SU-DHL-6 (cell line): ENCODE data around the gene HINT2.

Experiments
- EZH2phosphoT487 ChIP-seq: fragments of 200-600 bp; sonication (generic), shearing (Covaris generic); conservative IDR thresholded peaks from 2 replicates; pipeline ENCODE4 v1.6.1; 2018; ENCODE audit warnings: mild to moderate bottlenecking, antibody characterized with exemption, low read length, moderate library complexity, mixed read lengths
- TF ChIP-seq, protein P1 (sequence below): fragments of 200-600 bp; sonication (generic); IDR thresholded peaks from one replicate; pipeline ENCODE4 v1.5.1; 2017; ENCODE audit warnings: antibody characterized with exemption, mild to moderate bottlenecking, low read length, moderate library complexity; ENCODE audit not compliant: insufficient read depth, poor library complexity, severe bottlenecking

GRCh38 chr9:35763803-35764202 lies 51.0 kb downstream of the HINT2 start:
- TF ChIP-seq, protein P1, sequence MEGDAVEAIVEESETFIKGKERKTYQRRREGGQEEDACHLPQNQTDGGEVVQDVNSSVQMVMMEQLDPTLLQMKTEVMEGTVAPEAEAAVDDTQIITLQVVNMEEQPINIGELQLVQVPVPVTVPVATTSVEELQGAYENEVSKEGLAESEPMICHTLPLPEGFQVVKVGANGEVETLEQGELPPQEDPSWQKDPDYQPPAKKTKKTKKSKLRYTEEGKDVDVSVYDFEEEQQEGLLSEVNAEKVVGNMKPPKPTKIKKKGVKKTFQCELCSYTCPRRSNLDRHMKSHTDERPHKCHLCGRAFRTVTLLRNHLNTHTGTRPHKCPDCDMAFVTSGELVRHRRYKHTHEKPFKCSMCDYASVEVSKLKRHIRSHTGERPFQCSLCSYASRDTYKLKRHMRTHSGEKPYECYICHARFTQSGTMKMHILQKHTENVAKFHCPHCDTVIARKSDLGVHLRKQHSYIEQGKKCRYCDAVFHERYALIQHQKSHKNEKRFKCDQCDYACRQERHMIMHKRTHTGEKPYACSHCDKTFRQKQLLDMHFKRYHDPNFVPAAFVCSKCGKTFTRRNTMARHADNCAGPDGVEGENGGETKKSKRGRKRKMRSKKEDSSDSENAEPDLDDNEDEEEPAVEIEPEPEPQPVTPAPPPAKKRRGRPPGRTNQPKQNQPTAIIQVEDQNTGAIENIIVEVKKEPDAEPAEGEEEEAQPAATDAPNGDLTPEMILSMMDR, result no peak
- no peak for TF ChIP-seq EZH2phosphoT487
